Activated CD4-positive, alpha-beta T cell treated with anti-CD3 and anti-CD28 coated beads, Interleukin-2, amount 10 ng/mL, durations not matched to agents 7 days and 5 days (primary cell): ENCODE measurements around the gene NEDD9. TPM values are rescaled to one million over a fixed set of nuclear protein-coding genes. Genes with fewer than 3 reads are reported as not detected.

Experiments
- CTCF ChIA-PET: fragments of 350-600 bp; sonication (Branson Sonifier 250); formaldehyde crosslinking; loops from one replicate; lab custom pipeline; 2021; ENCODE audit warnings: antibody characterized with exemption; lab: Charles Lee
- POLR2A ChIA-PET: fragments of 350-600 bp; sonication (Branson Sonifier 250); formaldehyde crosslinking; loops from one replicate; lab custom pipeline; 2021; ENCODE audit warnings: antibody characterized with exemption; lab: Charles Lee
- DNase-seq: peaks from one replicate; pipeline ENCODE4 v3.0.0-alpha.2; 2020
- H3K27ac Mint-ChIP-seq: one replicate; pipeline ENCODE4 v1.8.0; 2021; ENCODE audit warnings: mild to moderate bottlenecking, moderate library complexity, mixed read lengths
- H3K27me3 Mint-ChIP-seq: one replicate; pipeline ENCODE4 v1.8.0; 2021; ENCODE audit warnings: mixed read lengths
- H3K36me3 Mint-ChIP-seq: one replicate; pipeline ENCODE4 v1.8.0; 2021; ENCODE audit warnings: low read depth, mixed read lengths
- H3K4me1 Mint-ChIP-seq: one replicate; pipeline ENCODE4 v1.8.0; 2021; ENCODE audit warnings: mixed read lengths
- H3K4me3 Mint-ChIP-seq: one replicate; pipeline ENCODE4 v1.8.0; 2021; ENCODE audit warnings: mild to moderate bottlenecking, moderate library complexity, mixed read lengths
- H3K9me3 Mint-ChIP-seq: one replicate; pipeline ENCODE4 v1.8.0; 2021; ENCODE audit warnings: mixed read lengths
- total RNA-seq, 2 experiments: library from RNA; stranded (reverse); gene quantifications; one replicate each; pipeline ENCODE4 v1.2.3, GENCODE V29; 2021

Gene NEDD9
- total RNA-seq, 2 experiments from 2014 or later, result 42.7 to 47.7 TPM

- ChIA-PET CTCF (interaction anchor here (1.5 to 2.4 kb wide), 4 partner anchors 9 to 226 kb away, joined by 3 to 5 read pairs (median 4); no protein-coding TSS in a partner anchor), POLR2A (no interaction called here)
- no peak for DNase-seq
- no peaks in the 10 kb centered on the region for H3K27me3 Mint-ChIP-seq
- no peak overlapping the region for H3K4me3 Mint-ChIP-seq
- H3K9me3 Mint-ChIP-seq, result peaks cover 6% of the 10 kb centered on the region
- no peak overlapping the region for H3K27ac Mint-ChIP-seq
- peaks cover 3% of the 10 kb centered on the region for H3K4me1 Mint-ChIP-seq
- H3K36me3 Mint-ChIP-seq, result peaks cover 86% of the 10 kb centered on the region
These were observed 44.1 kb downstream of the NEDD9 start for GRCh38 chr6:11188161-11188915.

- POLR2A ChIA-PET, result no interaction called here
These were observed 45.2 kb downstream of the NEDD9 start for GRCh38 chr6:11187301-11187700.

DNA sequence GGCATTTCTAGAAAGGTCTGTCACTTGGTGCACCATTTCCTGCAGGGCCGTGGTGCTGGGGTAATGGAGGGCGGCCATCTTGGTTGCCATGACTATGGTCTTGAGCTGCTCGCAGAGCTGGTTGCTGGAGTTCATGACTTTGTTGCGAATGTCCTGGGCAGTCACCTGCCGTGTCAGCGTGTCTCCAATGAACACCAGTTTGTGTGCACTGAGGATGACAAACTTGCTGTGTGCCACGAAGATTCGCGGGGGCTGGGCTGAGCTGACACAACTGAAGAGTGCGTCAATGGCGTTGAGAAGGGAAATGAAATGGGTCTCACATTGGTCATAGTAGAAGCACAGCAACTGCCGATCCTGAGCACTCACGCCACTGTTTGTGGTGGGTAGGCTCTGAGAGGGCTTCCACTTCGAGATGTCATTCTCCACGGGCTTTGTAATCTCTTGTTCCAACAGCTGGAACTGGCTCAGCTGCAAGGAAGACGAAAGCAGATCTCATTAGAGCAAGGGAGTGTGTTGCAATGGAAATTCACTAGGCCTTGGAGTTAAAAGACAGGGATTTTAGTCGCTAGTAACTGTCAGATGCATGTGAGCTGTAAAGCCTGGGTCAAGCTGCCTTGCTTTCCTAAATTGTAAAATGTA is 47.1 kb downstream of the NEDD9 start:
- ChIA-PET POLR2A (no interaction called here), CTCF (interaction anchor here (1.0 kb wide), 1 partner anchor 11 kb away, joined by 3 read pairs; no protein-coding TSS in a partner anchor)
- Mint-ChIP-seq H3K27me3 (no peaks in the 10 kb centered on the region), H3K36me3 (peaks cover 74% of the 10 kb centered on the region), H3K9me3 (peaks cover 12% of the 10 kb centered on the region), H3K27ac (no peak overlapping the region), H3K4me1 (peaks cover 3% of the 10 kb centered on the region), H3K4me3 (no peak overlapping the region)
- DNase-seq, result no peak

More at GRCh38 chr6:11187301-11187700, 45.2 kb downstream of the NEDD9 start:
- H3K36me3 Mint-ChIP-seq, result peaks cover 88% of the 10 kb centered on the region
- no peak for DNase-seq
- no peaks in the 10 kb centered on the region for H3K27me3 Mint-ChIP-seq
- H3K27ac Mint-ChIP-seq, result no peak overlapping the region
- H3K4me3 Mint-ChIP-seq, result no peak overlapping the region
- H3K9me3 Mint-ChIP-seq, result peaks cover 9% of the 10 kb centered on the region
- CTCF ChIA-PET, result interaction anchor here (0.5 to 2.4 kb wide), 4 partner anchors 8 to 227 kb away, joined by 3 to 5 read pairs (median 4); no protein-coding TSS in a partner anchor
- H3K4me1 Mint-ChIP-seq, result peaks cover 3% of the 10 kb centered on the region

GRCh38 chr6:11183761-11184362 is 48.6 kb downstream of the NEDD9 start:
- Mint-ChIP-seq H3K4me1 (peaks cover 3% of the 10 kb centered on the region), H3K9me3 (peaks cover 17% of the 10 kb centered on the region), H3K27ac (no peak overlapping the region), H3K36me3 (peaks cover 64% of the 10 kb centered on the region), H3K4me3 (no peak overlapping the region), H3K27me3 (no peaks in the 10 kb centered on the region)
- ChIA-PET CTCF (interaction anchor here (0.9 kb wide), 1 partner anchor 33 kb away, joined by 3 read pairs; no protein-coding TSS in a partner anchor), POLR2A (no interaction called here)
- no peak for DNase-seq

- POLR2A ChIA-PET, result no interaction called here
- no peak for DNase-seq
- Mint-ChIP-seq H3K4me1 (no peaks in the 10 kb centered on the region), H3K27me3 (no peaks in the 10 kb centered on the region), H3K9me3 (peaks cover 17% of the 10 kb centered on the region), H3K4me3 (no peak overlapping the region), H3K36me3 (peaks cover 43% of the 10 kb centered on the region), H3K27ac (no peak overlapping the region)
- CTCF ChIA-PET, result no interaction called here
These were observed 50.9 kb downstream of the NEDD9 start for GRCh38 chr6:11181478-11182136.

DNA sequence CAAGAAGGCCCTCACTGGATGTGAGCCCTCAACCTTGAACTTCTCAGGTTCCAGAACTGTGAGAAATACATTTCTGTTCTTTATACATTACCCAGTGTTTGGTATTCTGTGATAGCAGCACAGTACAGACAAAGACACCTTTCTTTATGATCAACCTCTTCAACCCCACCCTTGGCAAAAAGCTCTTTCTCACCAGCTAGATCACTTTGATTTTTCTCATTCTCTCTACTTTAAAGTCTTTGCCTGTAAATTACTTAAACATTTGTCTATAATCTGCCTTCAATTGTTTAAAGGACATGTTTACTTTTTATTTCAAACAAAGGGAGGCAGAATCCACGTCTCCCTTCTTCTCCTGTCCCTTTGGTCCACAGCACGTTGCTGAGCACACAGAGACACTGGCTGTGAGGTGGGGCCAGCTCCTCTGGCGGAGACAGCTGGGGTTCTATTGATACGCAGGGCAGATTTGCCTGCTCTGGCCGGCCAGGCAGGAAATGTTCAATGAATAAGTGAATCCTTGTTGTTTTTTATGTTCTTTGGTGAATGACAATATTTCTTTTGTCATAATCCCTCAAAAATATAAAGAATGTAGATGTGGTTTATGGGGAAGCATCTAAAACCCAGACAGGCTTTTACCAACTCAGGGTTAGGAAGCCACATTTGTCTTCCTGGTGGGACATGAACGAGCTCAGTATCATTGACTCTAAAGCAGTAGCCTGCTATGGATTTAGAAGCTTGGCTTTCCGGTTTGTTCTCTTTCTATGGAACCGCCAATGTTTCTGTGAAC is 52.9 kb downstream of the NEDD9 start:
- CTCF ChIA-PET, result interaction anchor here (1.2 to 1.4 kb wide), 2 partner anchors 9 to 13 kb away, joined by 3 to 5 read pairs; no protein-coding TSS in a partner anchor
- POLR2A ChIA-PET, result no interaction called here
- DNase-seq, result no peak
- Mint-ChIP-seq H3K36me3 (peaks cover 26% of the 10 kb centered on the region), H3K4me1 (no peaks in the 10 kb centered on the region), H3K4me3 (no peak overlapping the region), H3K27ac (no peak overlapping the region), H3K27me3 (no peaks in the 10 kb centered on the region), H3K9me3 (peaks cover 12% of the 10 kb centered on the region)

GRCh38 chr6:11179088-11179418 is 53.4 kb downstream of the NEDD9 start:
- no peak overlapping the region for H3K4me3 Mint-ChIP-seq
- CTCF ChIA-PET, result interaction anchor here (1.4 kb wide), 1 partner anchor 9 kb away, joined by 5 read pairs; no protein-coding TSS in a partner anchor

GRCh38 chr6:11177271-11177670 is 55.2 kb downstream of the NEDD9 start:
- ChIA-PET POLR2A (no interaction called here), CTCF (no interaction called here)
- no peaks in the 10 kb centered on the region for H3K27me3 Mint-ChIP-seq
- H3K27ac Mint-ChIP-seq, result no peak overlapping the region
- peaks cover 10% of the 10 kb centered on the region for H3K4me1 Mint-ChIP-seq
- H3K4me3 Mint-ChIP-seq, result no peak overlapping the region
- peaks cover 7% of the 10 kb centered on the region for H3K9me3 Mint-ChIP-seq
- H3K36me3 Mint-ChIP-seq, result peaks cover 5% of the 10 kb centered on the region
- no peak for DNase-seq

More at GRCh38 chr6:11179088-11179418, 53.4 kb downstream of the NEDD9 start:
- peaks cover 12% of the 10 kb centered on the region for H3K9me3 Mint-ChIP-seq
- H3K27me3 Mint-ChIP-seq, result no peaks in the 10 kb centered on the region
- no peak overlapping the region for H3K27ac Mint-ChIP-seq
- H3K4me1 Mint-ChIP-seq, result peaks cover 2% of the 10 kb centered on the region
- POLR2A ChIA-PET, result no interaction called here
- no peak for DNase-seq
- H3K36me3 Mint-ChIP-seq, result peaks cover 21% of the 10 kb centered on the region

DNA sequence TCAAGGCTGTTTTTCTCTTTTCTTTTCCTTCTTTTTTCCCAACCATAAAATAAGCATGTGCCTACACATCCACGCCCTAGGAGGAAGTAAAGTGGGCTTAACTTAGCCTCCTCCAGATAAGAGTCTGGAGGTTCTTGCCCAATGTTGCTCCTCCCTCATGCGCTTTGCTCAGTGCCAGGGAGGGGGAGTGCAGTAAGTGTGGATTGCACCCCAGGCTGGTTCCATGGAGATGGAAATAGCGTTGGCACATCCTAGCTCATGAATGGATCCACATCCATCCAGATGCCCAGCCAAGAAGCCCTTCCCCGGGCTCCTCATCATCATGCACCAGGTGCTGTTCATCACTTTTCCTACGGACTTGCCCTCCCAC is 58.2 kb downstream of the NEDD9 start:
- Mint-ChIP-seq H3K27me3 (no peaks in the 10 kb centered on the region), H3K36me3 (no peaks in the 10 kb centered on the region)
- POLR2A ChIA-PET, result interaction anchor here (0.6 kb wide), 1 partner anchor 211 kb away, joined by 4 read pairs; no protein-coding TSS in a partner anchor

GRCh38 chr6:11172501-11173327 is 59.8 kb downstream of the NEDD9 start:
- CTCF ChIA-PET, result interaction anchor here (0.5 to 2.2 kb wide), 14 partner anchors 15 to 569 kb away, joined by 3 to 8 read pairs (median 3); no protein-coding TSS in a partner anchor
- POLR2A ChIA-PET, result no interaction called here

More for the DNA sequence above, 58.2 kb downstream of the NEDD9 start:
- peaks cover 15% of the 10 kb centered on the region for H3K4me1 Mint-ChIP-seq
- DNase-seq, result no peak
- no peak overlapping the region for H3K4me3 Mint-ChIP-seq
- H3K27ac Mint-ChIP-seq, result no peak overlapping the region
- peaks cover under 1% of the 10 kb centered on the region for H3K9me3 Mint-ChIP-seq
- CTCF ChIA-PET, result interaction anchor here (0.6 to 1.4 kb wide), 5 partner anchors 15 to 322 kb away, joined by 3 to 4 read pairs (median 3); no protein-coding TSS in a partner anchor

GRCh38 chr6:11171952-11172351 is 60.5 kb downstream of the NEDD9 start:
- H3K9me3 Mint-ChIP-seq, result no peaks in the 10 kb centered on the region
- H3K27me3 Mint-ChIP-seq, result no peaks in the 10 kb centered on the region
- no peak overlapping the region for H3K27ac Mint-ChIP-seq
- no peak overlapping the region for H3K4me3 Mint-ChIP-seq
- ChIA-PET POLR2A (no interaction called here), CTCF (interaction anchor here (0.5 to 2.2 kb wide), 17 partner anchors 14 to 569 kb away, joined by 3 to 8 read pairs (median 3); no protein-coding TSS in a partner anchor)
- no peak for DNase-seq
- H3K4me1 Mint-ChIP-seq, result peaks cover 15% of the 10 kb centered on the region
- H3K36me3 Mint-ChIP-seq, result no peaks in the 10 kb centered on the region

More at GRCh38 chr6:11172501-11173327, 59.8 kb downstream of the NEDD9 start:
- Mint-ChIP-seq H3K9me3 (no peaks in the 10 kb centered on the region), H3K36me3 (no peaks in the 10 kb centered on the region), H3K27ac (no peak overlapping the region), H3K4me3 (no peak overlapping the region), H3K4me1 (peaks cover 15% of the 10 kb centered on the region), H3K27me3 (no peaks in the 10 kb centered on the region)
- peak; percentile 77 for DNase-seq
